Liver (tissue), 9 donors: ENCODE measurements around the gene CD300LG. TPM values are rescaled to one million over a fixed set of nuclear protein-coding genes. Genes with fewer than 3 reads are reported as not detected.
A peak's percentile ranks its signal among the peaks of the same experiment; 100 is the strongest.
"Not testable (repeated sequence)": the region's sequence is repeated elsewhere in the genome, so short reads cannot be mapped to it uniquely, and the experiment has no call there.

Experiments used
- DNase-seq: peaks from one replicate; pipeline ENCODE4 v3.0.0-alpha.2; 2017; ENCODE audit warnings: low spot score
- H3K27ac ChIP-seq, 2 donors: one replicate each; pipeline ENCODE4 v1.7.0; 2013; ENCODE audit warnings: inconsistent platforms in 2 of 2, low read length in 2 of 2, control low read depth in 1 of 2, low read depth in 1 of 2, mild to moderate bottlenecking in 1 of 2
- H3K27me3 ChIP-seq, 4 donors: one replicate each; pipeline versions ENCODE4 v1.6.1 to v1.7.0; 2013; ENCODE audit warnings: low read length in 3 of 4, inconsistent platforms in 1 of 4, mild to moderate bottlenecking in 1 of 4, moderate library complexity in 1 of 4; ENCODE audit not compliant: control insufficient read depth in 4 of 4, insufficient read depth in 4 of 4
- H3K36me3 ChIP-seq, 4 donors: one replicate each; pipeline versions ENCODE4 v1.6.1 to v1.7.0; 2013; ENCODE audit warnings: low read length in 3 of 4, mild to moderate bottlenecking in 3 of 4, low read depth in 1 of 4, moderate library complexity in 1 of 4; ENCODE audit not compliant: control insufficient read depth in 4 of 4, insufficient read depth in 3 of 4
- H3K4me1 ChIP-seq, 4 donors: one replicate each; pipeline versions ENCODE4 v1.6.1 to v1.7.0; 2013; ENCODE audit warnings: low read length in 3 of 4, mild to moderate bottlenecking in 3 of 4, moderate library complexity in 1 of 4; ENCODE audit not compliant: control insufficient read depth in 4 of 4, insufficient read depth in 4 of 4
- H3K4me3 ChIP-seq, 3 donors: one replicate each; pipeline versions ENCODE4 v1.6.1 to v1.7.0; 2013; ENCODE audit warnings: low read length in 3 of 3, control low read depth in 1 of 3, low read depth in 1 of 3, mild to moderate bottlenecking in 1 of 3
- H3K9ac ChIP-seq, 2 donors: one replicate each; pipeline ENCODE4 v1.7.0; 2013; ENCODE audit warnings: low read length in 2 of 2, mild to moderate bottlenecking in 2 of 2, moderate library complexity in 2 of 2, control low read depth in 1 of 2, low read depth in 1 of 2
- H3K9me3 ChIP-seq, 4 donors: one replicate each; pipeline versions ENCODE4 v1.6.1 to v1.7.0; 2013; ENCODE audit warnings: low read length in 3 of 4; ENCODE audit not compliant: control insufficient read depth in 4 of 4
- EGR1 ChIP-seq, 2 donors: IDR thresholded peaks; 2 replicates each; pipeline ENCODE4 v1.6.1; 2016 to 2018; ENCODE audit warnings: antibody characterized with exemption in 2 of 2, low read depth in 2 of 2
- FOXA1 ChIP-seq: IDR thresholded peaks from 2 replicates; pipeline ENCODE4 v1.6.1; 2016; ENCODE audit warnings: antibody characterized with exemption
- FOXA2 ChIP-seq: IDR thresholded peaks from 2 replicates; pipeline ENCODE4 v1.6.1; 2016; ENCODE audit warnings: antibody characterized with exemption
- GABPA ChIP-seq, 2 donors: IDR thresholded peaks in 1 of 2; conservative IDR thresholded peaks in 1 of 2; 2 replicates each; pipeline ENCODE4 v1.6.1; 2016; ENCODE audit warnings: antibody characterized with exemption in 2 of 2, mild to moderate bottlenecking in 1 of 2, moderate library complexity in 1 of 2
- HNF4A ChIP-seq, 2 donors: conservative IDR thresholded peaks; 2 replicates each; pipeline ENCODE4 v1.6.1; 2016; ENCODE audit warnings: antibody characterized with exemption in 2 of 2, mild to moderate bottlenecking in 2 of 2
- HNF4G ChIP-seq: IDR thresholded peaks from 2 replicates; pipeline ENCODE4 v1.6.1; 2016; ENCODE audit warnings: antibody characterized with exemption
- NR2F2 ChIP-seq: IDR thresholded peaks from 2 replicates; pipeline ENCODE4 v1.6.1; 2016; ENCODE audit warnings: antibody characterized with exemption
- RAD21 ChIP-seq, 2 donors: IDR thresholded peaks; 2 replicates each; pipeline ENCODE4 v1.6.1; 2016; ENCODE audit warnings: antibody characterized with exemption in 2 of 2, mild to moderate bottlenecking in 2 of 2
- RXRA ChIP-seq, 2 donors: IDR thresholded peaks; 2 replicates each; pipeline ENCODE4 v1.6.1; 2017 to 2018; ENCODE audit warnings: antibody characterized with exemption in 2 of 2, mild to moderate bottlenecking in 1 of 2
- SP1 ChIP-seq: IDR thresholded peaks from 2 replicates; pipeline ENCODE4 v1.6.1; 2018; ENCODE audit warnings: antibody characterized with exemption, mild to moderate bottlenecking
- TAF1 ChIP-seq: conservative IDR thresholded peaks from 2 replicates; pipeline ENCODE4 v1.6.1; 2016; ENCODE audit warnings: antibody characterized with exemption, mild to moderate bottlenecking
- YY1 ChIP-seq: IDR thresholded peaks from 2 replicates; pipeline ENCODE4 v1.6.1; 2016; ENCODE audit warnings: antibody characterized with exemption, mild to moderate bottlenecking
- ZBTB33 ChIP-seq: IDR thresholded peaks from 2 replicates; pipeline ENCODE4 v1.6.1; 2016; ENCODE audit warnings: antibody characterized with exemption
- WGBS: extraction: QIAGEN DNeasy Blood & Tissue Kit; methylation state at CpG from one replicate; pipeline ENCODE4 v1.1.7; 2013; 5-methylcytosine and 5-hydroxymethylcytosine counted together
- polyA plus RNA-seq, 2 donors: library from polyadenylated mRNA; stranded (reverse) in 1 of 2; unstranded in 1 of 2; fragments of 200-250 nt in 1 of 2; fragments of >200 nt in 1 of 2; fragmentation: Nextera tagmentation in 1 of 2; extraction: Ambion mirVana in 1 of 2; gene quantifications; one replicate each; pipeline versions ENCODE4 v1.2.1 to v1.2.3, GENCODE V29; 2013 to 2015
- total RNA-seq, 2 donors: library from RNA; depleted of rRNA; stranded (reverse); fragments of >200 nt; gene quantifications; one replicate each; pipeline ENCODE4 v1.2.3, GENCODE V29; 2014
- TF ChIP-seq, protein P1 (sequence below): fragments of 150-350 bp; IDR thresholded peaks from 2 replicates; pipeline ENCODE4 v1.5.1; 2017; ENCODE audit warnings: improper control_type of control experiment, low read depth, low read length; ENCODE audit not compliant: missing input control
- TF ChIP-seq, protein P2 (sequence below): IDR thresholded peaks from 2 replicates; pipeline ENCODE4 v1.6.1; 2016; ENCODE audit warnings: antibody characterized with exemption
- TF ChIP-seq, protein P3 (sequence below): IDR thresholded peaks from 2 replicates; pipeline ENCODE4 v1.6.1; 2016; ENCODE audit warnings: antibody characterized with exemption
- TF ChIP-seq, protein P4 (sequence below): IDR thresholded peaks from 2 replicates; pipeline ENCODE4 v1.6.1; 2016; ENCODE audit warnings: antibody characterized with exemption, mild to moderate bottlenecking
- donor health status: healthy.
- donor health status: healthy.
- donor health status: healthy.
- donor health status: healthy.
- donor health status: healthy.

CD300LG gene
- total and polyA plus RNA-seq, 4 donors, result 0.14 to 0.58 (median 0.20) TPM

DNA sequence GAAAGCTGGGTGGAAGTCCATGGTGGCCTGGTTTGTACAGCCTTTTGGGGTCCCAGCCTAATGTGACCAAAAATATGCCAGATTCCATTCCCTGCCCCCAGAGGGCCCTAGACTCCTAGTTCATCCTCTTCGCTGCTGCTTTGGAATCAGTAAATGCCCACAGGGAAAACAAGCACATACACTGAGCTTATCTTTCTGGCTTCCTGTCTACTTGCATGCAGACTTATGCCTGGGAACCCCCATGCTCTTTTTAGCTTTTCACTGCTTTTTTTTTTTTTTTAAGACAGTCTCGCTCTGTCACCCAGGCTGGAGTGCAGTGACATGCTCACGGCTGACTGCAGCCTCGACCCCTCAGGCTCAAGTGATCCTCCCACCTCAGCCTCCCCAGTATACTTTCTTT, 6.2 kb upstream of the CD300LG start:
- 73% methylated on average over 4 of the region's 4 CpGs for WGBS
- TF ChIP-seq GABPA (IDR thresholded peaks at IDR 0.05 in 1 of 2, conservative IDR thresholded peaks at IDR 0.05 in 1 of 2) (no peak), FOXA2 (no peak), SP1 (no peak), EGR1 (IDR thresholded peaks at IDR 0.05; ENCODE audit: low read depth in 2 of 2) (no peak), ZBTB33 (no peak), HNF4G (no peak), HNF4A (conservative IDR thresholded peaks at IDR 0.05) (no peak), RAD21 (IDR thresholded peaks at IDR 0.05) (peak; percentile 22 to 25), YY1 (no peak), NR2F2 (no peak), TAF1 (no peak), RXRA (IDR thresholded peaks at IDR 0.05) (no peak)
- TF ChIP-seq, protein P1, sequence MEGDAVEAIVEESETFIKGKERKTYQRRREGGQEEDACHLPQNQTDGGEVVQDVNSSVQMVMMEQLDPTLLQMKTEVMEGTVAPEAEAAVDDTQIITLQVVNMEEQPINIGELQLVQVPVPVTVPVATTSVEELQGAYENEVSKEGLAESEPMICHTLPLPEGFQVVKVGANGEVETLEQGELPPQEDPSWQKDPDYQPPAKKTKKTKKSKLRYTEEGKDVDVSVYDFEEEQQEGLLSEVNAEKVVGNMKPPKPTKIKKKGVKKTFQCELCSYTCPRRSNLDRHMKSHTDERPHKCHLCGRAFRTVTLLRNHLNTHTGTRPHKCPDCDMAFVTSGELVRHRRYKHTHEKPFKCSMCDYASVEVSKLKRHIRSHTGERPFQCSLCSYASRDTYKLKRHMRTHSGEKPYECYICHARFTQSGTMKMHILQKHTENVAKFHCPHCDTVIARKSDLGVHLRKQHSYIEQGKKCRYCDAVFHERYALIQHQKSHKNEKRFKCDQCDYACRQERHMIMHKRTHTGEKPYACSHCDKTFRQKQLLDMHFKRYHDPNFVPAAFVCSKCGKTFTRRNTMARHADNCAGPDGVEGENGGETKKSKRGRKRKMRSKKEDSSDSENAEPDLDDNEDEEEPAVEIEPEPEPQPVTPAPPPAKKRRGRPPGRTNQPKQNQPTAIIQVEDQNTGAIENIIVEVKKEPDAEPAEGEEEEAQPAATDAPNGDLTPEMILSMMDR, result peak; percentile 5
- TF ChIP-seq, protein P2, sequence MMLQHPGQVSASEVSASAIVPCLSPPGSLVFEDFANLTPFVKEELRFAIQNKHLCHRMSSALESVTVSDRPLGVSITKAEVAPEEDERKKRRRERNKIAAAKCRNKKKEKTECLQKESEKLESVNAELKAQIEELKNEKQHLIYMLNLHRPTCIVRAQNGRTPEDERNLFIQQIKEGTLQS, result no peak
- TF ChIP-seq, protein P3, sequence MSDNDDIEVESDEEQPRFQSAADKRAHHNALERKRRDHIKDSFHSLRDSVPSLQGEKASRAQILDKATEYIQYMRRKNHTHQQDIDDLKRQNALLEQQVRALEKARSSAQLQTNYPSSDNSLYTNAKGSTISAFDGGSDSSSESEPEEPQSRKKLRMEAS, result no peak
- H3K4me1 ChIP-seq, result peaks cover 0 to 6% (median 1%) of the 10 kb centered on the region in 4 donors
- no peaks in the 10 kb centered on the region for H3K27me3 ChIP-seq
- no peaks in the 10 kb centered on the region for H3K9me3 ChIP-seq
- H3K4me3 ChIP-seq, result no peak overlapping the region
- DNase-seq, result no peak
- no peak overlapping the region for H3K27ac ChIP-seq
- no peaks in the 10 kb centered on the region for H3K36me3 ChIP-seq
- H3K9ac ChIP-seq, result no peak overlapping the region

GRCh38 chr17:43841282-43841681, 5.7 kb upstream of the CD300LG start:
- WGBS, result 75% methylated on average over 4 of the region's 4 CpGs
- peaks cover 0 to 10% (median 2%) of the 10 kb centered on the region in 4 donors for H3K4me1 ChIP-seq
- no peak for DNase-seq
- H3K9ac ChIP-seq, result no peak overlapping the region
- H3K27me3 ChIP-seq, result no peaks in the 10 kb centered on the region
- no peaks in the 10 kb centered on the region for H3K9me3 ChIP-seq
- H3K27ac ChIP-seq, result no peak overlapping the region
- H3K4me3 ChIP-seq, result no peak overlapping the region
- TF ChIP-seq SP1, result no peak
- no peak for TF ChIP-seq GABPA (IDR thresholded peaks at IDR 0.05 in 1 of 2, conservative IDR thresholded peaks at IDR 0.05 in 1 of 2)
- TF ChIP-seq FOXA1, result no peak
- TF ChIP-seq, protein P3, result no peak
- TF ChIP-seq FOXA2, result no peak
- no peak for TF ChIP-seq RAD21 (IDR thresholded peaks at IDR 0.05)
- TF ChIP-seq RXRA (IDR thresholded peaks at IDR 0.05), result no peak
- TF ChIP-seq TAF1, result no peak
- TF ChIP-seq, protein P2, result no peak
- no peak for TF ChIP-seq EGR1 (IDR thresholded peaks at IDR 0.05; ENCODE audit: low read depth in 2 of 2)
- no peak for TF ChIP-seq HNF4A (conservative IDR thresholded peaks at IDR 0.05)
- no peak for TF ChIP-seq NR2F2
- TF ChIP-seq, protein P4, sequence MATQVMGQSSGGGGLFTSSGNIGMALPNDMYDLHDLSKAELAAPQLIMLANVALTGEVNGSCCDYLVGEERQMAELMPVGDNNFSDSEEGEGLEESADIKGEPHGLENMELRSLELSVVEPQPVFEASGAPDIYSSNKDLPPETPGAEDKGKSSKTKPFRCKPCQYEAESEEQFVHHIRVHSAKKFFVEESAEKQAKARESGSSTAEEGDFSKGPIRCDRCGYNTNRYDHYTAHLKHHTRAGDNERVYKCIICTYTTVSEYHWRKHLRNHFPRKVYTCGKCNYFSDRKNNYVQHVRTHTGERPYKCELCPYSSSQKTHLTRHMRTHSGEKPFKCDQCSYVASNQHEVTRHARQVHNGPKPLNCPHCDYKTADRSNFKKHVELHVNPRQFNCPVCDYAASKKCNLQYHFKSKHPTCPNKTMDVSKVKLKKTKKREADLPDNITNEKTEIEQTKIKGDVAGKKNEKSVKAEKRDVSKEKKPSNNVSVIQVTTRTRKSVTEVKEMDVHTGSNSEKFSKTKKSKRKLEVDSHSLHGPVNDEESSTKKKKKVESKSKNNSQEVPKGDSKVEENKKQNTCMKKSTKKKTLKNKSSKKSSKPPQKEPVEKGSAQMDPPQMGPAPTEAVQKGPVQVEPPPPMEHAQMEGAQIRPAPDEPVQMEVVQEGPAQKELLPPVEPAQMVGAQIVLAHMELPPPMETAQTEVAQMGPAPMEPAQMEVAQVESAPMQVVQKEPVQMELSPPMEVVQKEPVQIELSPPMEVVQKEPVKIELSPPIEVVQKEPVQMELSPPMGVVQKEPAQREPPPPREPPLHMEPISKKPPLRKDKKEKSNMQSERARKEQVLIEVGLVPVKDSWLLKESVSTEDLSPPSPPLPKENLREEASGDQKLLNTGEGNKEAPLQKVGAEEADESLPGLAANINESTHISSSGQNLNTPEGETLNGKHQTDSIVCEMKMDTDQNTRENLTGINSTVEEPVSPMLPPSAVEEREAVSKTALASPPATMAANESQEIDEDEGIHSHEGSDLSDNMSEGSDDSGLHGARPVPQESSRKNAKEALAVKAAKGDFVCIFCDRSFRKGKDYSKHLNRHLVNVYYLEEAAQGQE, result no peak
- no peaks in the 10 kb centered on the region for H3K36me3 ChIP-seq

- not testable (repeated sequence) for H3K4me3 ChIP-seq, H3K36me3 ChIP-seq, H3K9me3 ChIP-seq, DNase-seq, H3K4me1 ChIP-seq, H3K27me3 ChIP-seq, H3K9ac ChIP-seq, H3K27ac ChIP-seq
- WGBS, result 89% methylated on average over 54 of the region's 54 CpGs
Observed at GRCh38 chr17:43842091-43842974, 4.6 kb upstream of the CD300LG start.
